Measurements from ENCODE around the gene PRSS50.

The PRSS50 gene

DNA sequence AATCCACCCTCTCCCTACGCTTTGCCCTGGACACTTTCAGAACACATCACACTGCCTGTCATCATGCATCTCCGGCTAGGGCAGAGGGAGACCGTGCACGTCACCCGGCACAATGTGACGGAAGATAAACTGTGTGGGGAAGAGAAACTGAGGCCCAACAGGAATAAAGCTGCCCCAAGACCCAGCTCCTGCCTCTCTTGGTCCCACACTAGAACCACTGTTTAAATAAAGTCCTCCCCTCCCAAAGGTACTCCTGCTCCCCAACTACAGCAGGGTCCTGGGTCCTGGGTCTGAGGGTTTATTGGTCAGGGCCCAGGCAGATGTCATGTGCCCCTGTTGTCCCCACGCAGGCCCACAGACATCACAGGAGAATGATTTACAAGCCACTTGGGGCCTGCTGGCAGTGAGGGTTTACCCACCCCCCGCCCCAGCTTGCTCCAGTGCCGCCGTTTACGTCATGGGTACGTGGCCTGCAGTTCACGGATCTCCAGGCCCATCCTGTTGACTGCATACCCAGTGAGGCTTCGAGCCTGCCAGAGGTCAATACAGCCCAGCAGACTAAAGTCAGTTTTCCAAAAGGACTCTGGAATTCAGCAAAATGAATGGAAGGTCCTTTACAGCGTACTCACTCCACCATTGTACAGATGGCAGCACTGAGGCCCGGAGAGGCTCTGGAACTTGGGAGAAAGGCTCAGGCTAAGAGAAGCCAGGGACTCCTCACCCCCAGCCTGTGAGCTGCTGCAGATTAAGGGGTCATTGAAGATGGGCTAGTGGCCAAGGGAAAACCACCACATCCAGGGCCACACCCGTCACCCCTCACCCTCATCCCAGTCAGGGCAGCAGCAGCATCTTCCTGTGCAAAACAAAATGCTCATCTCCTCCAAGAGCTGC is 47.4 kb downstream of the PRSS50 start:
- DNase-seq (ENCODE audit: low read depth in 3 of 3): no peak

DNA sequence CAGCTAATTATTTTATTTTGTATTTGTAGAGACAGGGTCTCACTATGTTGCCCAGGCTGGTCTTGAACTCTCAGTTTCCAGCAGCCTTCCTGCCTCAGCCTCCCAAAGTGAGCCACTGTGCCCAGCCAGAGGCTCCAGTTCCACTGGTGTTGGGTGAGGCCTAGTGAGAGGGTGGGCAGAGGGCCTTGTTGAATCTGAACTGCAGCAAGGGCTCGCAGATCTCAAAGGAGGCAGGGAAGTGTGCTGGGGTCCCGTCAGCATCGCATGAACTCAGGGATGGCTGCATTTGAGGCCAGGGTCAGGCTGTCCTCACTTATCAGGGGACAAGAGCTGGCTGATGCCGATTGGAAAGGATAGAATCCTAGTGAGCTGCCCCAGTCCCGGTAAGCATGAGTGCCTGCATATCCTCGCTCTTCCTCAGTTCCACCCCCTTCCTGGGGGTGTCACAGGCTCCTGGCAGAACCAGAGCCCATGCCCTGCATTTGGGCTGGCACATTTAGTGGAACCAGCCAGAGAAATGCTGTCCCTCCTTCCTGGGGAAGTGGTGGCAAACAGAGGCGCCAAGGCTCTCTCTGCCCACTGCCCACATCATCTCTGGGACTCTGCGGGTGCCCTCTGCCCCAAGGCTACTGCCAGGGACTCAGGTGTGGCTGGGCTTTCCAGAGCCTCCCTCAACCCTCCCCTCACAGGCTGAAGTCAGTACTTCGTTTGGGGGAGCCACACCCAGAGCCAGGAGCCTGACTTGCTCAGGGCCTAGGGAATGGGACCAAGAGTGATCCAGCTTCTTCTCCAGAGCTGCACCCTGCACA is 48.3 kb downstream of the PRSS50 start:
- no peak for DNase-seq (ENCODE audit: low read depth in 3 of 3)

DNA sequence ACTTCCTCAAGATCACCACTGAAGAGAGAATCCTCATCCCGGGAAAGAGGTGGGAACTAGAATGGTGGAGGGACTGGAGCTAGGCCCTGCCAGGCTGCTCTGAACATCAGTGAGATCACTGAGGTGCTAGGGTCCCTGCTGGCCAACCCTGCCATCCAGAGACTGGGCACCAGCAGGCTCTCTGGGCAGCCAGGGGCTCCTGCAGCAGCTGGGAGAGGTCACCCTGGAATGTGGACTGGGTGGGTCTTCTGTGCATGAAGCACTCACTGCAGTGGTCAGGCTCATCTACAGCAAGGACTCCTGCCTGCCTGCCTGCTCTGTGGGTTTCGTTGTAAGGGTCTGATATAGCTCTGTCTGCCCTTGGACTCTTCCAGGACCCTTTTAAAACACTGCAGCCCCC is 49.1 kb downstream of the PRSS50 start:
- no peak for DNase-seq (ENCODE audit: low read depth in 3 of 3)

DNA sequence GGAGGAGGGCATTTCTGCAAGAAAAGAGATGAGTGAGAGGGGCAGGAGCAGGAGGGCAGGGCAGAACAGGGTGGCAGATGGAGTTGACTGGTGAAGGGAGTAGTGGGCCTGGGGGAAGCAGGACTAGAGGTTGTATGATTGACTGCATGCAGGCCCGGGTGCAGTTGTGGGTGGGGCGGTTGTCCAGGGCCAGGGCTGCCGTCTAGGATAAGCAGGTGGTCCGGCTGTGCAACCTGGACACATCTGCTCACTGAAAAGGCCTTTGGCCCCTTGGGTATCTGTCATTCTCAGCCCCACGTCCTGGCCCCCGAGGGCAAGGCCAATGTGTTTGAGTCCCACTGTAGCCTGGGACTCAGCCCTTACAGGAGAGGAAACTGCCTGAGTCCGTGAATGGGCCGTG is 49.6 kb downstream of the PRSS50 start:
- DNase-seq (ENCODE audit: low read depth in 3 of 3): no peak

DNA sequence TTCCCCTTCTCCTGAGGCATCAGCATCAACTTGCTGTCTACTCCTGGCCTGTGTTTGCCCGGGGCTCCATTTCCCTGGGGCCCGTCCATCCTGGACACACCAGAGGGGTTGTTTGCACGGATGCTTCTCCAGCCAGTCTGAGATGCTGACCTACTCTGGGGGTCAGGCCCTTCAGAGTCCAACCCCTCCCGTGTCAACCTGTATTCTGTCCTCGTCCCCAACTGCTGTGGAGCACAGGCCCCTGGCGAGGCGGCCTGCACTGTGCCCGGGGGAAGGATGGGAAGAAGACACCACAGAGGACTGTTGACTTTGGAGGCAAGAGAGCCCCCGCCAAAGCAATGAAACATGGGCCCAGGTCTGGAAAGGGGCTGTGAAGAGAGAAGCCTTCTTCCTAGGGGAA is 50.0 kb downstream of the PRSS50 start:
- no peak for DNase-seq (ENCODE audit: low read depth in 3 of 3)

DNA sequence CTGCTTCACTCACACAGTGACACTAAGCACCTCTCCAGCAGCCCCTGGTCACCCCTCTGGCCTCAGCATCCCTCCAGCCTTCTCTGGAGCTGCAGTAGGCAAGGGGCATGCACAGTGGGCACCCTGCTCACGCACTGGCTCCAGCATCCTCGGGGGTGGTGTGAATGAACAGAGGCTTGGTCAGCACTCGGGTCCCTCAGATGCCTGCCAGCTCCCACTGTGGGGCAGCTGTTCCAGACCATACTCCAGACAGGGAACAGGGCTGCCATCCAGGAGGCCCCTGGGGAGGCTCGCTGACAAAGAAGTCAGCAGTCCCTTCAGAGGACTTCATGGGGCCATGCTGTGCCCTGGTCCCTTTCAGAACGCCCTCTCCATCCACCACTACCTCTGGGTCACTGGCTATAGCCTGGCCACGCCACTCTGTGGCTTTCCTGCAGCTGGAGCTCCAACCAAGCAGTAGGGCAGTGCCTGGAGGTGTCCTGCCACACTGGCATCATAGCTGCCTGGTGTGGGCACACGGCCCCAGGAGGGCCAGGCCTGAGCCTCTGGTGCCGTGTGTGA is 50.5 kb downstream of the PRSS50 start:
- no peak for DNase-seq (ENCODE audit: low read depth in 3 of 3)

DNA sequence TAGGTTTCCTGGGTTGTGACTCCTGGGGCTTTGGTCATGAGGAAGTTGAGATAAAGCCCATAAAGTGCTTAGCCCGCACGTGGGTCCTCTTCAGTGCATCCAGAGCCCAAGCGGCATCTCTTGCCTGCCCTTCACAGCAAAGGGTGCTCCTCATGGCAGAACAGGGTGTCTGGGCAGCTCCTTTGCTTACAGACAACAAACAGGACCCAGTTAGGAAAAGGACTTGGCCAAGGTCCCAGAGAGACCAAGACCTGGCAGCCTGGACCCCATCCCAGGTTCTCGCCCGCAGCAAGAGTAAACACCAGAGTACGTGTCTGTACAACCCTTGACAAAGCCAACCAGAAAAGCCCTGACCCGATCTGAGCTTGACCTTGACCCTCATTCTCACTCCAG is 51.2 kb downstream of the PRSS50 start:
- DNase-seq (ENCODE audit: low read depth in 3 of 3): no peak

DNA sequence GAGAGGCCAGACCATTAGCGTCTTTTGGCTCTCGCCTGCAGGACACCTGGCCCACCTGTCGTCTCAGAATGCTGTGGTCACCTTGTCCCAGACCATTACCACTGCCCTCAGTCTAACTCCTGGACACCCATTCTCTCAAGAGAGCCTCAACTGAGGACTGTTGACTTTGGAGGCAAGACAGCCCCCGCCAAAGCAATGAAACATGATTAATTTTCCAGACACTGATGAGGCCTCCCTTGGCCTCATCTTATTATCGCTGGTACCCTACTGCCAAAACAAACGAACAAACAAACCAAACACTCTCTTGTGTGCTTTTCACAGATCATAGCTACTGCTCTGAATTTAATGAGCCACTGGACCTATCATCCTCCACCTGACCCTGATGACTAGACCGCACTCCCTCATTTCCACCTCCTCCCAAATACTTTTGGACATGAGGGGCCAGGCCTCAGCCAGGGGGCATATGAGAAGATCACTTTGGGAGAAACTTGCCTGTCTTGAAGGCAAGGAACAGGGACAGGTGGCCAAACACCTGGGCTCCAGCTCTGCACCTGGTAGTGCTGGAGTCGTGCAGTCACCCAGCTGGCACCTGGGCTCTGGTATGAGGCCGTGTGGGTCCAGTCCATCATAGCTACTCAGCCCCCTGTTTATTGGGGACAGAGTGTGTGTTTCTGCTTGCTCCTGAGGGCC is 51.8 kb downstream of the PRSS50 start:
- DNase-seq (ENCODE audit: low read depth in 3 of 3): no peak

DNA sequence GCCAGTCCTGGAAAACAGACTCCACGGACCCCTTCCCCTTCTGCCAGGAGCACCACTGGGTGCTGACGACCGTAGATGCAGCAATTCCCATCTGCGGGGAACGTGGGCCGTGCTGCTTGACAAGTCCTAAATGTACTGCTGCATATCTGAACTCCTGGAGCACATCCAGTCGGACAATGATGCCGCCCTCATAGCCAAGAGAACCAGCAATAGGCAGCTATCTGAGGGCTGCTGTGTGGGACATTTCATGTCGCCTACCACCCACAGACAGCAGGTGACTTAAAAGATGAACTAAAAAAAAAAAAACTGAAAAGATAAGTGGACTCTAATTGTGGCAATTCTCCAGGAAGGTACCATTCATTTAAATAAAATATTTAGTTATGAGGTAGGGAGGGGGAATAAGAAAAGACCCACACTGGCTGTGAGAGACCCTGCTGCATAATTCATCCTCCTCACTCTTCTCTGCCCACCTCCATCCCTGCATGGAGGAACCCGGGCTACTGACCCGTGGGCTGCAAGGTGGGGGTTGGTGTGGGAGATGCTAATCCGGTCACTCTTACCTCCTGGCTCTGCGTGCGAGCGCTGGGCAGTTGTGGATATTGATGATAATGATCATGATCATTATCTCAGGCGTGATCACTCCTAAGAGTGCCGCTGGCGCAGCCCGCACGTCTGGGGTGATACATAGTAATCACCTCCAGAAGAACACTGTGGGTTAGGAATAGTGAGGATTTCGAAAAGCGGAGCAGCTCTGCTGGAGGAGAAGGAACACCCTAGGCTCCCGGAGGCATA is 52.5 kb downstream of the PRSS50 start:
- DNase-seq (ENCODE audit: low read depth in 3 of 3): no peak

DNA sequence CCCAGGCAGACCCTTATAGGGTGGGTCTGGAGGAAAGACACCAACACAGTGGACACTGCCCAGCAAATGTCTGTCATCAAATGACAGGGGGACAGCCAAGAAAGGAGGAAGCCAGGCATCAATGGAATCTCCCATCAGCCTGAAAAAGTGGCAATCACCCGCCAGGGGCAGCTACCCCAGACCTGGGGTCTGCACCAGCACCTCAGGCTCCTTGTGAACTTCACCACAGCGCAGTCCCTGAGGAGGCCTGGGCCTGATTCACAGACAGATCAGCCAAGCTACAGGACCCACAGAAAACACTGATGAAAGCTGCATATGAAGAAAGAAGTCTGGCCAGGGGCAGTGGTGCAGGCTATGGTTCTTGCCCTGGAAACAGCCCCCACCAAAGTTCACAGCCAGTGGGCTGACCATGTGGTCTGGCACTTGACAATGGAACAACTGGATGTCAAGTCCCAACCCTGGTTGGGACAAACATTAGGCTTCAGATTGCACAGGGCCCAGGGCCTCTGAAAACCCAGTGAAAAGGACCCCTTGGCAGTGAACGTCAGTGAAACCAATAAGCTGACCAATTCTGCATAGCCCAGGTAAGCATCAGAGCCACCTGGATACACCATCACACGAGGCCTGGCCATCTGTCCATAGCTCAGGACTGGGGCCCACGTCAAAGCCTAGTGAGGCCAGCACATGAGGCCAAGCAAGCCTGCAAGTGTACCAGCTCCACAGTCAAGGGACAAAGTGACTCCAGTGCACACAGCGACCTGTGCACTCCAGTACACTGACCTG is 53.3 kb downstream of the PRSS50 start:
- DNase-seq (ENCODE audit: low read depth in 3 of 3): no peak

DNA sequence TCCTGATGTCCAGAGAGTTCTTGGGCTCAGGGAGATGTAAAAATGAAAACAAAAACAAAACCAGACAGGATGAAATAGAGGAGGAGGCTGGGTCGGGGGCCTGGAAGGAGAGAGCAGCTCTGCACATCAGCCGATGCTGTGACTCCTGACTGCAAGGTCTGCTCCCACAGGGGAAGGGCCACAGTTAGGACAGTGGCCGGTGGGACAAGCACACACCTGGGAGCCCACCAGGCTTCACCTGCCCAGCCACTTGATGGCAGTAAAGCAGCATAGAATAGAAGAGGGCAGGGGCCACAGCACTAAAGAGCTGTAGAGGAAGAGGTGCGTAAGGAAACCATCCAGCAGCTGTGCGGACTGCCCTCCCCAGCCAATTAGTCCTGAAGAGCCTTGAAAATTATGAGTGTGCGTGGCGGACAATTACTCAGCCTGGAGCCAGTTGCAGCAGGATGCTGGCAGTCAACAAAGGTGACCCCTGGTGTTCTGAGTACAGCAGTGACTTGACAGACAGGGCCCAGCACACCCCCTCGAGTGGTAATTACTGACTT is 54.0 kb downstream of the PRSS50 start:
- no peak for DNase-seq (ENCODE audit: low read depth in 3 of 3)

DNA sequence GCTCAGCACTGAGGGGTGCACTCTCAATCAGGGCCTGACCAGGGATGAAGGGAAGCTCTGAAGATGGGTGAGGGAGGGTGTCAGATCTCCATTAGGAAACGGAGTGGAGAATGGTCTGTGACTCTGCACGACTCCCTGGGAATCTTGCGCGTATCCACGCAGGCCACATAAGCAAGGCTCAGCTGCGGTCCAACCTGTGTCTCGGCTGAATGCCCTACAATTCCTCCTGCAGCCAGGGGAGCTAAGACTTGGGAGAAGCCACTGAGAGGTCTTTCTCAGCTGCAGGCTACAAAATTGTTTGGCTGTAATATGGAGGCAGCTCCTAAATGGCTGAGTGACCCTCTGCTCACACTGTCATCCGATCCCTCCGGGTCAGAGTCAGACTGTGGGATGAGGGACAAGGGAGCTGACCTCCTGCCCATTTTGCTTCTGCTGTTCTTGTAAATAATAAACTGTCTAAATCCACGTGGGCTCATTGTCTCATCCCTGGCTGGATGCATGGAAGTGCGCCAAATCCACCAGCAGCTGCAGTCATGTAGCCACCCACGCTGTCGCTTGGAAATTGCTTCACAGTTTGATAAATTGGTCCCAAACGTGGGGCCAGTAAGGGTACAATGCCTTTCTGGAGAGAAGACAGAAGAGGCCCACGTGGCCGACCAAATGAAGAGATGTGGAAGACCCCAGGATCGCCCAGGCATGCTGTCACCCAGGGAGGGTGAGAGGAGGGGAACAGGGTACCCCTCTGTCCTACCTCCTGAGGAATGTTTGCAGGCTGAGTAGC is 54.7 kb downstream of the PRSS50 start:
- no peak for DNase-seq (ENCODE audit: low read depth in 3 of 3)

All from stimulated activated CD4-positive, alpha-beta T cell treated with anti-CD3 and anti-CD28 coated beads, TNF-alpha, amount 100 ng/mL, for 24 hours (primary cell).